LNCaP clone FGC (cell line): ENCODE data around the gene SPINT2.

ENCODE experiments used
- DNase-seq: peaks from one replicate; pipeline ENCODE4 v3.0.0-alpha.2; 2011; ENCODE audit warnings: low read depth
- H3K4me3 ChIP-seq: 2 replicates; pipeline ENCODE4 v1.5.1; 2011; ENCODE audit warnings: mild to moderate bottlenecking, low read depth, low read length, control low read depth
- TF ChIP-seq, protein P1 (sequence below): IDR thresholded peaks from 2 replicates; pipeline ENCODE4 v1.5.1; 2012; ENCODE audit warnings: mild to moderate bottlenecking; ENCODE audit not compliant: control insufficient read depth, insufficient read depth; ENCODE audit errors: extremely low read depth

The SPINT2 gene

DNA sequence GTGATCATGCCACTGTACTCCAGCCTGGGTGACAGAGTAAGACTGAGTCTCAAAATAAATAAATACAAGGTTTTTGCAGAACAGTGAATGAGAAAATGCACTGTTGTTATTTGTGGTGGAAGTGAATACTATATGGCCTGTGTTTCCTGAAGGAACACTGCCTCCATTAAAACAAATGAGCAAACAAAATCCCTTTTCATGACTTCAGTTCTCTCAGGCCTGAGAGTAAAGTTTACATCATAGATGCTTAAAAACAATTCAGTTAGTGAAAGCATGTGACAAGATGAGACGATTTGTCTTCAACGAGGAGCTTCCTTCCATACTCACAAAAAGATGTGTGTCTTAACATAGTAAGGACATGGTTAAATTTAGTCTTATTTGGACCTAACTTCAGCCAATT, 14.4 kb downstream of the SPINT2 start:
- DNase-seq: no peak
- TF ChIP-seq, protein P1, sequence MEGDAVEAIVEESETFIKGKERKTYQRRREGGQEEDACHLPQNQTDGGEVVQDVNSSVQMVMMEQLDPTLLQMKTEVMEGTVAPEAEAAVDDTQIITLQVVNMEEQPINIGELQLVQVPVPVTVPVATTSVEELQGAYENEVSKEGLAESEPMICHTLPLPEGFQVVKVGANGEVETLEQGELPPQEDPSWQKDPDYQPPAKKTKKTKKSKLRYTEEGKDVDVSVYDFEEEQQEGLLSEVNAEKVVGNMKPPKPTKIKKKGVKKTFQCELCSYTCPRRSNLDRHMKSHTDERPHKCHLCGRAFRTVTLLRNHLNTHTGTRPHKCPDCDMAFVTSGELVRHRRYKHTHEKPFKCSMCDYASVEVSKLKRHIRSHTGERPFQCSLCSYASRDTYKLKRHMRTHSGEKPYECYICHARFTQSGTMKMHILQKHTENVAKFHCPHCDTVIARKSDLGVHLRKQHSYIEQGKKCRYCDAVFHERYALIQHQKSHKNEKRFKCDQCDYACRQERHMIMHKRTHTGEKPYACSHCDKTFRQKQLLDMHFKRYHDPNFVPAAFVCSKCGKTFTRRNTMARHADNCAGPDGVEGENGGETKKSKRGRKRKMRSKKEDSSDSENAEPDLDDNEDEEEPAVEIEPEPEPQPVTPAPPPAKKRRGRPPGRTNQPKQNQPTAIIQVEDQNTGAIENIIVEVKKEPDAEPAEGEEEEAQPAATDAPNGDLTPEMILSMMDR: no peak
- H3K4me3 ChIP-seq: no peak overlapping the region

GRCh38 chr19:38280030-38280921, 15.9 kb downstream of the SPINT2 start:
- no peak overlapping the region for H3K4me3 ChIP-seq
- TF ChIP-seq, protein P1: no peak
- DNase-seq: no peak

DNA sequence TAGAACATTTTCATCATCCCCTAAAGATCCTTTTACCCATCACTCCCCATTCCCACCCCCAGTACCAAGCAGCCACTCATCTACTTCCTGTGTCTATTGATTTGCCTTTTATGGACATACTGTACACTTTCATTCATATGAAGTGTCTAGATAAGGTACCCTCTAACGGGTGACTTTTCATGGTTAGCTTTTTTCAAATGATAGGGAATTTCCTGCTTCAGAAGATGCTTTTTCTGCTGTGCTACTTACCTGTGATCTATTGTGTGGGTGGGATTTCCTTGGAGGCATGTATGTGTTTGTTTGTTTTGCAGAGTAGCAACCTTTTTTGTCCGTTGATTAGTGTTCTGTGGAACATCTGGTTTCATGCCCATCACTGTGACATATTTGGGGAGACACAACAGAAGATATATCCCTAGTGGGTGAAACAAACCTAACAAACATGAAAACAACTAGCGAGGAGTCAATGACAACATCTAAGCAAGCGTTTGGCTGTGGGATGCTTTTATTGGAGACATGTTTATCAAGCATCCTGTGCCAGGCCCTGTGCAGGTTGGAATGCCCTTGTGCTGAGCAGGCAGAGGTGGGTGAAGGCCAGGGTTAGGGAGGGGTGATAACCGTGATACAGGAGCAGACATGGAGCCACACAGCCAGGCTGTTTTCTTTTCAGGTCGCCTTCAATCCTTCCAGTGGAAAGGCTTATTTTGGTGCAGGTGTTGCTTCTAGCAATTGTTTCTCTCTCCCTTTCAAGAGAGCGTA, 17.6 kb downstream of the SPINT2 start:
- DNase-seq: no peak
- TF ChIP-seq, protein P1: no peak
- no peak overlapping the region for H3K4me3 ChIP-seq

GRCh38 chr19:38283271-38283670, 18.9 kb downstream of the SPINT2 start:
- H3K4me3 ChIP-seq: no peak overlapping the region
- no peak for DNase-seq
- TF ChIP-seq, protein P1: no peak

DNA sequence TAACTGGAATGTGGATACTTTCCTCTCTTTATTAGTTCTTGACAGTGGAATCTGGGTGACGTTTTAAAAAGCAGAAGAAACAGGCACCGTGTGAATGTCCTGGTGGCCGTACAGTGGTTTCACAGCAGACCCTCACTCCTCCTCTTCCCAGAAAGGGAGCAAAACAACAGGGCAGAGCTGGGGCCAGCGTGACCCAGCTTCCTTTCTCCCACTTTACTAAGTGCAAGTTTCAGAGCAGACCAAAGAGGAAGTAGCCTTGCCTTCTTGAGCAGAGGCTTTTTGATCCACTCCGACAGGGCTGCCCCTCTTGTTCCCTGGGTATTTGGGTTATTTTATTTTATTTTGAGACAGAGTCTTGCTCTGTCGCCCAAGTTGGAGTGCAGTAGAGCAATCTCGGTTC, 20.0 kb downstream of the SPINT2 start:
- no peak overlapping the region for H3K4me3 ChIP-seq
- TF ChIP-seq, protein P1: no peak
- DNase-seq: no peak

DNA sequence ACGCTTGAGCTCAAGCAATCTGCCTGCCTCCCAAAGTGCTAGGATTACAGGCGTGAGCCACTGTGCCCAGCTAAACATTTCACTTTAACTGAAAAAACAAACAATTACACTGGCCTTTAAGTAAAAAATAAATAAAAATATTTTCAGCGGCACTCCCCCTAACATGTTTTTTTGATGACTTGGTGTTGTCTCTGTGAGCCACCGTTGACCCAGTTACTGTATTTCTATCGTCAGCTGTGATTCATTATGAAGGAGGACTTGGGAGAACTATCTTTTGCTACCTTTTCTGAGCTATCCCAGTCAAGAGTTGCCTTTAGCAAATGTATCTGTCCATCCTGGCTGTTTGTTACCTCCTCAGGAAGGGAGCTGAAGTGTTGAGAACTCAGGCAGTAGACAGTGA, 21.2 kb downstream of the SPINT2 start:
- TF ChIP-seq, protein P1: no peak
- H3K4me3 ChIP-seq: no peak overlapping the region
- no peak for DNase-seq

- no peak overlapping the region for H3K4me3 ChIP-seq
- DNase-seq: no peak
- TF ChIP-seq, protein P1: no peak
Observed at GRCh38 chr19:38287604-38288003, 23.2 kb downstream of the SPINT2 start.
